GM18508 (cell line): Measurements from ENCODE around the gene SETDB1.
"Not testable (repeated sequence)": the region's sequence is repeated elsewhere in the genome, so short reads cannot be mapped to it uniquely, and the experiment has no call there.

Experiments used
- ATAC-seq: cut with Tn5 transposase; IDR thresholded peaks from one replicate; pipeline ENCODE4 v1.9.1; 2021; ENCODE audit warnings: moderate number of reproducible peaks; ENCODE audit not compliant: insufficient read depth, unreplicated experiment

SETDB1 gene

DNA sequence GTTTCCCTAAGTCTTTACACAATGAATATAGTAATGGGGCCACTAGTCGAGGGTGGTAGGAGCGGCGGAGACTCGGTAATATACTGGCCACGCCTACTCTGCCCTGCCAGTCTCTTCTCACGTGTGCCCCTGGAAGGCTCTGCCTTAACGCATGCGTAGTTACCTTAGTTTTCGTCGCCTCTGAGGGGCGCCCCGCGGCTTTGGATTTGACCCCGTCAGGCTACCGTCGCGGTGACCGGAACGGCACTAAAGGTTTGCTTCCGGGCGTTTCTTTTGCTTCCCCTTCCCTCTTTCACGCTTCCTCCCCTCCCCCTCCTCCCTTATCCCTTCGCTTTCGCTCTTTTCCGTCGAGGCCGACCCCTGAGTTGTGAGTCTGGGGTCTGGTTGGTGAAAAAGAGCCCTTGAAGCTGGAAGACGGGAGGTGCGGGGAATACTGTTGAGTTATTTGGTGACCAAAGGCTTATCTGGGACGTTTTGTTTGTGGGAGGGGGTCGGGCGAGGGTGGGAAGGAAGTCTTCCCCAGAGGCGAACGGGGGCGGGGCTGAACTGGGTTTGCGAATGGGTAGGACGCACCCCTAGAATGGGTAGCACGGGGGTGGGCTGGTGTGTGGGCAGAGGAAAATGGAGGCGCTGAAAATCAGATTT is at the start of gene SETDB1:
SETDB1 (plus strand) TSS at position 267 of the 645 bp plus-strand sequence. CDS start 1,352 bp downstream, outside the sequence.
- peak; percentile 58 for ATAC-seq

DNA sequence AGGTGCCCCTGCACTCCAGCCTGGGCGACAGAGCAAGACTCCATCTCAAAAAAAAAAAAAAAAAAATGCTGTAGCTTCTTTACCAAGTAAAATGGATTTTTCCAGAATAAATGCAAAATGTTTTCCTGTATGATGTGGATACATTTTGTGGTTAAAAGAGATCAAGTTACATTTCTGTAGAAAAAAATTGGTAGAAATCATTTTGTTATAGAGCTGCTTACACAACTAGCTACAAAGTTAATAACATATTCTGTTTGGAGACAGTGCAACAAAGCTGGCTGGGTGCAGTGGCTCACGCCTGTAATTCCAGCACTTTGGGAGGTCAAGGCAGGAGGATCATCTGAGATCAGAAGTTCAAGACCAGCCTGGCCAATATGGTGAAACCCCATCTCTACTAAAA is 47.2 kb upstream of the SETDB1 start:
- not testable (repeated sequence) for ATAC-seq

DNA sequence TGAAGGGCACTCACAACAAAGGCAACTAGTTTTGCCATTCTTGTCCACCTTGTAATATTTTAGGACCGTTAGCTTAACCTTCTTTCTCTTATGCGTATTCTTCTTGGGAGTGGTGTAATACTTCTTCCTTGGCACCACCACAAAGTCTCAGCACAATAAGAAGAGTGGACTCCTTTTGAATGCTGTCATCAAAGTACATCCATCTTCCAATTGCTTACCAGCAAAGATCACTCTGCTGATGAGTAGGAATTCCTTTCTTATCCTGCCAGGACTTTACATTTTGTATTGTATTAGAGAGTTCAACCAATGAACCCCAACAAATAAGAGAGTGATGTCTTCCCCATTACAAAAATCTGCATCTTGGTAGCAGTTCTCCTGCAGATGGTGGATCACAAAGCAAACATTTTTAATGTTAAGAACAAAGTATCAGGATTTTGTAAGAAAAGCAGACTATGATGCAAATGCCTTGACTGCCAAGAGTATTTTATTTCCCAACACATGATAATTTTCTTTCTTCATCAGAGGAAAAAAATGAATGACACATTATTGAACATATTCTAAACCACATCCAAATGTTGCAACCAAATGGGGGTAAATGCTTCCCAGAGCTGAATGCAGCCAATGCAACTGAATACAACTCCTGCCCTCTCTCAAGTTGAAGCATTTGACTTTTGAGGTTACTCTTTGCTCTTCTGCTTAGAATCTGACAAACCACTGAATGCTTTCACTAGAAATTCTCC is 44.7 kb upstream of the SETDB1 start:
- no peak for ATAC-seq

DNA sequence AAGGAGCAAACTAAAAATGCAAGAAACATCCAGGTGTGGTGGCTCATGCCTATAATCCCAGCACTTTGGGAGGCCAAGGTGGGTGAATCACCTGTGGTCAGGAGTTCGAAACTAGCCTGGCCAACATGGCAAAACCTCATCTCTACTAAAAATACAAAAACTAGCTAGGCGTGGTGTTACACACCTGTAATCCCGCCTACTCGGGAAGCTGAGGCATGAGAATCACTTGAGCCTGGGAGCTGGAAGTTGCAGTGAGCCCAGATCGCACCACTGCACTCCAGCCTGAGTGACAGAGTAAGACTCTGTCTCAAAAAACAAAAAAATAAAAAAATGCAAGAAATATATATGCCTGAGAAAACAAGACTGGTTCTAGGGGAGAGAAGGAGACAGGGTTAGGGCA is 43.0 kb upstream of the SETDB1 start:
- not testable (repeated sequence) for ATAC-seq

DNA sequence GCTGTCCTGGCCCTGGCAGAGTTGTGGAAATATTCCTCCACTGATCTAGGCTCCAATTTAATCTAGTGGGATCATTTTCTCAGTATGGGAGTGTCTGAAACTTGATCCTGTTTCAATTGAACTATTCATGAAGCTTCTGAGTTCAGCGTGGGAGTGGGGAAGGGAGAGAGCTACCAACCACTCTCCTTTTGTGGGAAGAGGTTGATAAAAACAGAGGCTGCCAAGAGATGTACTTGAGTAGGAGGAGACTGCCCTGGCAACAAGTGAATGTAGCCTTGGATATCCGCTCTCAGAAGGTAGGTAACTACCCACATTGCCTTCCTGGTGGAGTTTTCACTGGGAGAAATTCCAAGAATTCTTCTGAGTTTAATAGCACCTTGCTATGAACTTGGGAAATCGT is 39.1 kb upstream of the SETDB1 start, which contains the start of gene CTXND2:
CTXND2 (plus strand) TSS at position 119 of the 400 bp plus-strand sequence. CDS start 25,179 bp downstream, outside the sequence.
- no peak for ATAC-seq

DNA sequence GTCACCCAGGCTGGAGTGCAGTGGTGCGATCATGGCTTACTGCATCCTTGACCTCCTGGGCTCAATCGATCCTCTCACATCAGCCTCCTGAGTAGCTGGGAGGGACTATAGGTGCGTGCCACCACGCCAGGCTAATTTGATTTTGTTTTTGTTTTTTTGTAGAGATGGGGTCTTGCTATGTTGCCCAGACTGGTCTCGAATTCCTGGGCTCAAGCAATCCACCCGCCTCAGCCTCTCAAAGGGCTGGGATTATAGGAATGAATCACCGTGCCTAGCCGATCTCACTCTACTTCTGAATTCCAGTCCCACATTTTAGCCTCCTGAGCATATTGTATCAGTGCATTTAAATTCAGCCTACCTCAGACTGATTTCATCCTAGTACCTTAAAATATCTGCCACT is 37.4 kb upstream of the SETDB1 start:
- no peak for ATAC-seq

DNA sequence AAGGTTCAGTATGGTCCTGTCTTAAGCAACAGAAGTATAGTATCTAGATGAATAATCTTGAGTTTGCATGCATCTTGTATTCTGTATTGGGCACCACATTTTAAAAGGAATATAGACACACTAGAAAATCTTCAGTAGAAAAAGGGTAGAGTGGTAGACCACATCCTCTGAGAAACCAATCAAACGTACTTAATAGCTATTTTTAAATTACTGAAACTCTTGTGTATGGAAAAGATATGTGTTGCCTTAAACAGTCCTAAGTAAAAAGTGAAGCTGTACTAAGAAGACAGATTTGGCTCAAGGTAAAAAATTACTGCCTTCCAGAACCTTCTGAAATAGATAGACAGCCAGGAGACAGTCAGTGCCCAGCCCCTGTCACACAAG is 36.1 kb upstream of the SETDB1 start:
- ATAC-seq, result no peak

DNA sequence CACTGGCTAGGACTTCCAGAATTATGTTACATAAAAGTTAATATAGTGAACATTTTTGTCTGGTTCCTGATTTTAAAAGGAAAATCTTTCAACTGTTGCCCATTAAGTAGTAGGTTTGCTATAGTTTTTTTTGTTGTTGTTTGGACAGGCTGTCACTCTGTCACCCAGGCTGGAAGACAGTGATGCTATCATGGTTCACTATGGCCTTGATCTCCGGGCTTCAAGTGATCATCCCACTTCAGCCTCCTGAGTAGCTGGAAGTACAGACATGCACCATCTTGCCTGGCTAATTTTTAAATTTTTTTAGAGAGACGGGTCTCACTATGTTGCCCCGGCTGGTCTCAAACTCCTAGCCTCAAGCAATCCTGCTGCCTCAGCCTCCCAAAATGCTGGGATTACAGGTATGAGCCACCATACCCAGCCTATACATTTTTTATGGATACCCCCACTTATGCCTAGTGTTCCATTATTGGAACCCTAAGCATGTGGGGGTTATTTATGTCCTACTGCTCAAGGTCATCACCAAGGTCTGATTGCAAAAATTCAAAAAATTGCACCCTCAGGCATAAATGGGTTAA is 32.7 kb upstream of the SETDB1 start:
- ATAC-seq, result no peak

DNA sequence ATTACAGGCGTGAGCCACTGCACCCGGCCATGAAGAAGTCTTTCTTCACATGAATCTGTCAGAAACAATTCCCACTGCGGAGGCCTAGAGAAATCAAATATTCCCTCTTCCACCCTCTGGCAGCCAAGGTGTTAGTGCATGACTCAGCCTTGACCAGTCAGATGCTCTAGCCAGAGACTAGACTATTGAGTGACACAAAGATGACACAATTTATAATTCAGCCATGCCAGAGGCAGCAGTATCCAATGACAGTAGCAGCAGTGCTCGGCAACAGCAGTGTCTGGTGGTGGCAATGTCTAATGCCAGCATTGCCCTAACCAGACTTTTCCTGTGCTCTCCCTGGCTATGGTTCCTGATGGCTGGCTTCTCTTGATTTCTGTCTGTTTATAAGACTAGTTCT is 30.5 kb upstream of the SETDB1 start:
- no peak for ATAC-seq

DNA sequence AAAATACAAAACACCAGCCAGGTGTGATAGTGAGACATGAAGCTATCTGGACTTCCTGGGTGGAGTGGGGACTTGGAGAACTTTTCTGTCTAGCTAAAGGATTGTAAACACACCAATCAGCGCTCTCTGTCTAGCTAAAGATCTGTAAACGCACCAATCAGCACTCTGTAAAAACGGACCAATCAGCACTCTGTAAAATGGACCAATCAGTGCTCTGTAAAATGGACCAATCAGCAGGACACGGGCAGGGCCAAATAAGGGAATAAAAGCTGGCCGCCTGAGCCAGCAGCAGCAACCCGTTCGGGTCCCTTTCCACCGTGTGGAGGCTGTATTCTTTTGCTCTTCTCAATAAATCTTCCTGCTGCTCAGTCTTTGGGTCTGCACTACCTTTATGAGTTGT is 26.4 kb upstream of the SETDB1 start:
- not testable (repeated sequence) for ATAC-seq

DNA sequence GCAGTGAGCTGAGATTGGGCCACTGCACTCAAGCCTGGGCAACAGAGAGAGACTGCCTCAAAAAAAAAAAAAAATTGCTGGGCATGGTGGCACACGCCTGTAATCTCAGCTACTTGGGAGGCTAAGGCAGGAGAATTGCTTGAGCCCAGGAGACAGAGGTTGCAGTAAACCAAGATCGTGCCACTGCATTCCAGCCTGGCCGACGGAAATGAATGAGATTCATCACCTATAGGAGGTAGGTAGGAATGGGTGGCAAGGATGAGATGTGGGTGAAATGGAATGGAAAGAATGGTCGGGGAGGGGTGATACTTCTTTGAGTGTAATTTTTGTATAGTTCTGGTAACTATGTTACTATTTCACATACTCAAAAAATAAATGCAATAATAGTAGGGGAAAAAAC is 23.8 kb upstream of the SETDB1 start:
- ATAC-seq, result no peak

DNA sequence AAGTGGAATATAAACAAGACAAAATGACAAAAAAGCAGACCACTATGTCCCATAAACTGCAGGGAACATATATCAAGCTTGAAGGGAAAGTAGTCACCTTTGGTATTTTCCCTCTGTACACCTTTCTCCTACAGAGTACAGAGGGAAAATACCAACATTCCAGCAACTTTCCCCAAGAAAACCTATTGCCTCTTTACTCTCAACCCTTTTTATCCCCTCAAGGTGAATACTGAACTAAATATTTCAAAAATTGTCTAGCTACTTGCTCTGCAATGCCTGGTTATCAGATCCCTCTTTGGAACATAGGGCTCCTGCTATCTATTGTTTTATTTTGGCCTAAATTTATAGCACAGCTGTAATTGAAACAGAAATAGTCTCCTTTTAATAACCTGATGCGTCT is 23.4 kb upstream of the SETDB1 start:
- no peak for ATAC-seq

DNA sequence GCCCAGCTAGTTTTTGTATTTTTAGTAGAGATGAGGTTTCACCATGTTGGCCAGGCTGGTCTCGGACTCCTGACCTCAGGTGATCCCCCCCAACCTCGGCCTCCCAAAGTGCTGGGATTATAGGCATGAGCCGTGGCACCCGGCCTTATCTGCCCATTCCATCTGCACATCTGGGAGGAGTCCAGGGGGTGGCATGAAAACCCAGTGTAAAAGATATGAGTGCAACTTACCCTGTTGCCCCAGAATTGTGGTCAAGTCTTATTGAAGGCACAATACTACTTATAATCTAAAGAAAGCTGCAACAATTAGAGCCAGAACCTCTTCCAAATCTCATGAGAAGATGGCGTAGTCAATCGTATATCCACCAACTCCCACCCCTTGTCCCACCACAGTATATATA is 20.9 kb upstream of the SETDB1 start:
- ATAC-seq, result no peak

DNA sequence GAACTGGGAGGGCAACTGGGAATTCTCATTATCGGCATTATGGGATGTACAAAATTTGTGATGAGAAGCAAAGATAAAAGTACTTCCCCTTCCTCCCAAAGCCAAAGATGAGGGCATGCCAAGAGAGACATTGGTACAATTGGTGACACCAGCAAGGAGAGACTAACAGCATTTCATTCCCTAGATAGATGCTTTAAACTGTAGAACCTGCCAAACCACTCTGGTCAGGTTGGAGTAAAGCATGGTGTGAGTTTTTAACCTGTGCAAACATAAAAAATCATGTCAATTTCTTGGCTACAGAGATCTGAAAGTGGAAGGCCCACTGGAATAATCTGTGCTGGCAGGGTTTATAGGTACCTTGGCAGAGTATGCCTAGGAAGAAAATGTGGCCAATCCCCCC is 19.8 kb upstream of the SETDB1 start:
- ATAC-seq, result no peak

DNA sequence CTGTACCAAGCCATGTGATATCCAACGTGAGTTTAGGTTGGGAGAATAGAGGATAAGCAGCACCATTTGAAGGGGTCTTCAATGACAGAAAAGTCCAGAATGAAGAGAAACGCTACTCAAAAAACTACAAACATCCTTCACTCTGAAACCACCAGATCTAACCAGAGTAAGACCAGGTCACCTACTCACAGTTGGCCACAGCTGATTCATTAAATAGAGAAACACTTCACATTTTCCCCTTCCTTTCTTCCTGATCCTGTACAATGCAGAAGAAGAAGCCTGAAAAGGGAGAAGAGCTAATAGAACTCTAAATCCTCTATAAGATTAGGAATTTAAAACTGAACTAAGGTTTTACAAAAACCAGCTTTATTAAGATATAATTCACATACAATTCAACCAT is 19.4 kb upstream of the SETDB1 start:
- no peak for ATAC-seq

DNA sequence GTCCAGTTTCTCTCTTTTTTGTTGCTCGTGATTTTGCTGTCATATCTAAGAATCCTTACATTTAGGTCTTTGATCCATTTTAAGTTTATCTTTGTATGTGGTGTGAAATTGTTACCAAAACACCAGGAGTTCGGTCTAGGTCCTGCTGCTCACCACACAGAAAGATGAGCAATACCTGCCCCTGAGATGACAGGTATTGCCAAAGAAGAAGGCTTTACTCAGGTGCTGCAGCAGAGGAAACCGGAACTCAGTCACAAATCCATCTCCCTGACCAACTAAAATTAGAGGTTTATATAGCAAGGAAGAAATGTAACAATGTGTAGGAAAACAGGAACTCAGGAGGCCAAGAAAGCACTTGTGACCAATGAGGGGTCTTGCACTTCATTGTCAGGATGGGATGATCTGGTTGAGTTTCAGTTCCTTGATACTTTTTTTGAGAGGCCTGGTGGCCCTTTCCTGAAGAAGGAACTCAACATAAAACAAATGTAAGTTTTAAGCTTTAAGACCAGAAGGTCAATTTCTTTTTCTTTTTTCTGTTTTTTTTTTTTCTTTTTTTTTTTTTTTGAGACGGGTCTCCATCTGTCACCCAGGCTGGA is 16.5 kb upstream of the SETDB1 start:
- ATAC-seq, result no peak

DNA sequence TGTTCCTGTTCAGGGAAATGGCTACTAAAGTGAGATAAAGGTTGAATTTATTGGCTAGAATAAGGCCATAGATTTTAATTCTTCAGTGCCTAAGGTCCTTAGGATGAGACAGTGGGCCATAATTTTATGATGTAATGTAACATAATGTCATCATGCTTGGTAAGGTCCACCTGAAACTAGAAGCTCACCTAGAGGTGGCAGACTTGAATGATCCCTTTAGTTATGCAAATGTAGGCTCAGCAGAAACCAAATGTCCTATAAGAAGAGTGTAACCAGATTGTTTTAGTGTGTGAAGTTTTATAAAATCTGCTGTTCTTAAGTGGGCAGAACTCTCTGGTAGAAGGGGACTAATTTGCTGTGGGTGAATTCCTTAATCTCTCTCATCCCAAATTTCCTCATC is 13.5 kb upstream of the SETDB1 start:
- no peak for ATAC-seq

DNA sequence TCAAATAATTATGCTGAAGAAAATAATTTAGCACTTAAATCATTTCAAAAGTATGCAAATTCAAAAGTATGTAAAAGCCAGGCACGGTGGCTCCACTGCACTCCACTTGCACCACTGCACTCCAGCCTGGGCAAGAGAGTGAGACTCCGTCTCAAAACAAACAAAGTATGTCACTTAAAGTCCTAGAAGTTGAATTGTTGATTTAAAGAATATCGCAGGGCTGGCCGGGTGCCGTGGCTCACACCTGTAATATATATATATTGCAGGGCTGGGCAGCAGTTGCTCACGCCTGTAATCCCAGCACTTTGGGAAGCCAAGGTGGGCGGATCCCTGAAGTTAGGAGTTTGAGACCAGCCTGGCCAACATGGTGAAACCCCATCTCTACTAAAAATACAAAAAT is 8.8 kb upstream of the SETDB1 start:
- ATAC-seq, result no peak

DNA sequence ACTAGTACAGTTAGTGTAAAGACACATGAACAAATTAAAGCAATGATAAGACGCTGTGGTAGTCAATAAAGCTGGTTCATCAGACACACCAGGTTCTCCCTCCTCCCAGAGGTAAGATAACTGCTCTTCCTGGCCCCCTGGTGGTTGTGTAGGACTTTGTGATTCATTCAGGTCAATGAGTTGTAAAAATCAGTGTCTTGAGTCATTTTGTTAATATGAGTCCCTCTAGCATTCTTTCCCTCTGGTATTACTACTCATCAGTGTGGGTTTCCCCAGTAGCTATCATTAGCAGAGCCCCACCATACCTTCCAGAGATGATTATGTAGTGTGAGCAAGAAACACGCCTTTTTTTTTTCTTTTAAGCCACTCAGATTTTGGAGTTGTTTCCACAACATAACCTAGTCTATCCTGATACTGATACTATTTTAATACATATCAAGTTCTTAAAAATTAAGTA is 3.6 kb upstream of the SETDB1 start:
- ATAC-seq, result peak; percentile 62

DNA sequence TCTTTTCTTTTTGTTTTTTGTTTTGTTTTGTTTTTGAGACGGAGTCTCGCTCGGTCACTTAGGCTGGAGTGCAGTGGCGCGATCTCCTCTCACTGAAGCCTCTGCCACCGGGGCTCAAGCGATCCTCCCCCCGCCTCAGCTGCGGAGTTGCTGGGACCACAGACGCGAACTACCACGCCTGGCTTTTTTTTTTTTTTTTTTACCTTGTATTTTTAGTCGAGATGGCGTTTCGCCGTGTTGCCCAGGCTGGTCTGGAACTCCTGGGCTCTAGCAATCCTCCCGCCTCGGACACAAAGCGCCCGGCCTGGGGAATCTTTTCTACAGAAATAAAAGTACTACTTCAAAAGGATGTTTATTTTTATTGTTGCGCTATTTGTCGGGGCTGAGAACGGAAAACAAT is 1.1 kb upstream of the SETDB1 start:
- no peak for ATAC-seq

DNA sequence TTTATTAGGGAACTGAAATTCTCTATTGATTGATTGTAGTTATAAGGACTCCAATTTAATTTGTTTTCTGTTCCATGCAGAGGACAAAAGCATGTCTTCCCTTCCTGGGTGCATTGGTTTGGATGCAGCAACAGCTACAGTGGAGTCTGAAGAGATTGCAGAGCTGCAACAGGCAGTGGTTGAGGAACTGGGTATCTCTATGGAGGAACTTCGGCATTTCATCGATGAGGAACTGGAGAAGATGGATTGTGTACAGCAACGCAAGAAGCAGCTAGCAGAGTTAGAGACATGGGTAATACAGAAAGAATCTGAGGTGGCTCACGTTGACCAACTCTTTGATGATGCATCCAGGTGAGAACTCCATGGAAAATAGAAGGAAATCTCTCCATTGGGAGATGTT is 1.5 kb downstream of the SETDB1 start:
- ATAC-seq, result no peak
